Fibroblast of the aortic adventitia (primary cell): ENCODE measurements around the gene KIAA1958. TPM values are rescaled to one million over a fixed set of nuclear protein-coding genes. Genes with fewer than 3 reads are reported as not detected.

Source experiments
- DNase-seq: peaks from one replicate; pipeline ENCODE4 v3.0.0-alpha.2; 2010; ENCODE audit warnings: low read depth
- H3K4me3 ChIP-seq: 2 replicates; pipeline ENCODE4 v1.5.1; 2011; ENCODE audit warnings: low read depth, mild to moderate bottlenecking, control low read depth, low read length, moderate library complexity
- total RNA-seq: library from RNA; depleted of rRNA; stranded (reverse); fragments of >200 nt; gene quantifications from 2 replicates; pipeline ENCODE4 v1.2.3, GENCODE V29; 2012; ENCODE audit warnings: low replicate concordance
- TF ChIP-seq, protein P1 (sequence below): IDR thresholded peaks from 2 replicates; pipeline ENCODE4 v1.5.1; 2011; ENCODE audit warnings: mild to moderate bottlenecking, low read length, control low read depth, inconsistent platforms; ENCODE audit not compliant: insufficient read depth

The KIAA1958 gene
- total RNA-seq, 1 donor, result 1.4 TPM

DNA sequence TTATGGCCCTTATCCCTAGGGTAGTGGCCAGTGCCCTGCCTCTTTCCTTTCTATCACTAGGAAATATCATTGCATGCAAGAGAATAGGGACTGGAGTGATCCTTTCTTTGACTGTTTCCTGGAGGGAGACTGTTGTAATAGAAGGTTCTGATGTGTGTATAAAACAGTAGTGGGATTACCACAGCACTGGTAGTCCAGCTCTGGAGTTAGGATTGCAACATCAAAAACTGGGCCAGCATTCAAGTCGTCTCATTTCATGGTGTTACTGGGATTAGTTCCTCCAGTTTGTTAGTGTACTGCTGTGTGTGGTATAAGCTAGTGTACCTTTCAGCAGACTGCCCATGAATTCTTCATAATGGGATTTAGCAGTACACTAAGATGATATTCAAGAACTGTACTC, 45.8 kb downstream of the KIAA1958 start:
- DNase-seq, result peak; percentile 72
- TF ChIP-seq, protein P1, sequence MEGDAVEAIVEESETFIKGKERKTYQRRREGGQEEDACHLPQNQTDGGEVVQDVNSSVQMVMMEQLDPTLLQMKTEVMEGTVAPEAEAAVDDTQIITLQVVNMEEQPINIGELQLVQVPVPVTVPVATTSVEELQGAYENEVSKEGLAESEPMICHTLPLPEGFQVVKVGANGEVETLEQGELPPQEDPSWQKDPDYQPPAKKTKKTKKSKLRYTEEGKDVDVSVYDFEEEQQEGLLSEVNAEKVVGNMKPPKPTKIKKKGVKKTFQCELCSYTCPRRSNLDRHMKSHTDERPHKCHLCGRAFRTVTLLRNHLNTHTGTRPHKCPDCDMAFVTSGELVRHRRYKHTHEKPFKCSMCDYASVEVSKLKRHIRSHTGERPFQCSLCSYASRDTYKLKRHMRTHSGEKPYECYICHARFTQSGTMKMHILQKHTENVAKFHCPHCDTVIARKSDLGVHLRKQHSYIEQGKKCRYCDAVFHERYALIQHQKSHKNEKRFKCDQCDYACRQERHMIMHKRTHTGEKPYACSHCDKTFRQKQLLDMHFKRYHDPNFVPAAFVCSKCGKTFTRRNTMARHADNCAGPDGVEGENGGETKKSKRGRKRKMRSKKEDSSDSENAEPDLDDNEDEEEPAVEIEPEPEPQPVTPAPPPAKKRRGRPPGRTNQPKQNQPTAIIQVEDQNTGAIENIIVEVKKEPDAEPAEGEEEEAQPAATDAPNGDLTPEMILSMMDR, result no peak
- no peak overlapping the region for H3K4me3 ChIP-seq

DNA sequence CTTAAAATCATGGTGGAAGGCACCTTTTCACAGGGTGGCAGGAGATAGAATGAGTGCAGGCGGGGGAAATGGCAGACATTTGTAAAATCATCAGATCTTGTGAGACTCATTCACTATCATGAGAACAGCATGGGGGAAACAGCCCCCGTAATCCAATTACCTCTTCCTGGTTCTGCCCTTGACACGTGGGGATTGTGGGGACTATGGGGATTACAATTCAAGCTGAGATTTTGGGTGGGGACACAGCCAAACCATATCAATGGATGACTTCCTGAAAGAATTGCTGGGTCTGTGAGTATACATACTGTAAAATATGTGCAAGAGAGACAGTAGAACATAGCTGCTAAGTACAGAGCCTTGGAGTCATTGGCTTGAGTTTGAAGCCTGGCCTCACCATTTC, 47.0 kb downstream of the KIAA1958 start:
- no peak overlapping the region for H3K4me3 ChIP-seq
- TF ChIP-seq, protein P1, result no peak
- no peak for DNase-seq

DNA sequence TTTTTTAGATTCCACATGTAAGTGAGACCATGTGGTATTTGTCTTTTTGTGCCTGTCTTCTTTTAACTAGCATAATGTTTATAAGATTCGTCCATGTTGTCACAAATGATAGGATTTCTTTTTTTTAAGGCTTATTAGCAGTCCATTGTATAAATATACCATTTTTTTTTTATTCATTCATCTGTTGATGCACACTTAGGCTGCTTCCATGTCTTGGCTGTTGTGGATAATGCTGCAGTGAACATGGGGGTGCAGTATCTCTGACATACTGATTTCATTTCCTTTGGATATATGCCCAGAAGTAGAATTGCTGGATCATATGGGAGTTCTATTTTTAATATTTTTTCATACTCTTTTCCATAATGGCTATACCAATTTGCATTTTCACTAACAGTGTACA, 48.7 kb downstream of the KIAA1958 start:
- H3K4me3 ChIP-seq, result no peak overlapping the region
- DNase-seq, result peak; percentile 37
- TF ChIP-seq, protein P1, result no peak

DNA sequence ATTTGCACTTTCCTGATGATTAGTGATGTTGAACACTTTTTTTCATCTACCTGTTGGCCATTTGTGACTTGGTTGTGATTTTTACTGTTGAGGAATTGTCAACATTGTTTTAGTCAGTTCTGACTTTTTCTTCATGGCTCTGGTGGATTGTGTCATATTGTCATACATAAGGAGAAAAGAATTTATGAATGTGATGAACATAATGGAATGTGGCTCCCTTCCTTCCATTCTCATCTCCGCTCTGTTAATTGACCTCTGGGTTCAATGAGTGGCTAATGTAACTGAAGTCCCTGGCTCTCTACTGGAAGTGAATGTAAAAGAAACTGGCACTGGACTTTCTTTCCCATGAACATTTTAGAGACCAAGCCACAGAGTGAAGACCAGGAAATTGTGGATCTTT, 49.2 kb downstream of the KIAA1958 start:
- TF ChIP-seq, protein P1, result no peak
- DNase-seq, result no peak
- no peak overlapping the region for H3K4me3 ChIP-seq

DNA sequence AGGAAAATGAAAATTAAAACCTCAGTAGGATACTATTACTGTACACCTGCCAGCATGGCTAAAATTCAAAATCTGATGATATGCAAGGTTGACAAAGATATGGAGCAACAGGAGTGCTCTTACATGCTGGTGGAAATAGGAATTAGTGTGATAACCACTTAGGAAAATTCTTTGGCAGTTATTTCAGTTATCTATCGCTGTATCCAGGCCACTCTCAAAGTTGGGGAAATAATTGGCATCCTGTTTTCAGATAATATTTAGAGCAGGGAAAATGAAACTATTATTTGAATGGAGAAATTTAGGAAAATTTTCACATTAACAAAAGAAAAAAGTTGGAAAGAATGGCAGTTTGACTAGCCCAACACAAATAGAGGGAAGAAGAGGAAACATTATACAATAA, 50.9 kb downstream of the KIAA1958 start:
- TF ChIP-seq, protein P1, result no peak
- no peak overlapping the region for H3K4me3 ChIP-seq
- DNase-seq, result no peak

DNA sequence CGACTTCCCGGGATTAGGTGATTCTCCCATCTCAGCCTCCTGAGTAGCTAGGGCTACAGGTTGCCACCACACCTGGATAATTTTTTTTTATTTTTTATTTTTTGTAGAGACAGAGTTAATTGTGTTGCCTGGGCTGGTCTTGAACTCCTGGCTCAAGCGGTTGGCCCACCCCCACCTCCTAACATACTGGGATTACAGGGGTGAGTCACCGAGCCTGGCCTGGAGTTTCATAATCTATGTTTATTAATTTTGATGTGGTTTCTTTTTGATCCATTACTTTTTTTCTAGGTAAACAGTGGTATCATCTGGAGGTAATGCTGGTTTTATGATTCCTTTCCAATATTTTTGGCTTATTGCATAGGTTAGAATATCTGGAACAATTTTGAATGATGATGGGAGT, 54.2 kb downstream of the KIAA1958 start:
- H3K4me3 ChIP-seq, result no peak overlapping the region
- no peak for DNase-seq

DNA sequence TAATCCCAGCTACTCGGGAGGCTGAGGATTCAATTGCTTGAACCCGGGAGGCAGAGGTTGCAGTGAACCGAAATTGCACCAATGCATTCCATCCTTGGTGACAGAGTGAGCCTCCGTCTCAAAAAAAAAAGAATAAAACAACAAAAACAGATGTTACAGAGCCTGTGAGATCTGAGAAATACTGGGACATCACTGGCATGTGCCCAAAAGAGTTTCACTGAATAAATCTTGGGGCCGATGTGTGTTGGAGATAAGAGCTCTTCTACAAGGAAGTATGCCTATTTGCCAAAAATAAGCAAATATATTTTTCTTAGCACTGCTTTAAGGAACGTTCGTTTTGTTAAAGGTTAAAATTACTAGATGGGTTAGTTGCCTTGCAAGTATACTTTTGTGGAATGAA, 55.1 kb downstream of the KIAA1958 start:
- TF ChIP-seq, protein P1, result no peak
- no peak for DNase-seq
- H3K4me3 ChIP-seq, result no peak overlapping the region

More for the DNA sequence above, 54.2 kb downstream of the KIAA1958 start:
- TF ChIP-seq, protein P1, result no peak
